ENCODE measurements around the gene FADS2. TPM values are rescaled to one million over a fixed set of nuclear protein-coding genes. Genes with fewer than 3 reads are reported as not detected.

Gene FADS2
- total RNA-seq, 1 experiment from 2014 or later: 246 TPM

GRCh38 chr11:61784506-61784805 is 43.6 kb upstream of the FADS2 start:
- Histone ChIP-seq H4K20me1 (ENCODE audit: low read length) (no peaks in the 10 kb centered on the region), H3K4me3 (ENCODE audit: low read length) (no peak overlapping the region), H3K79me2 (ENCODE audit: low read length) (no peaks in the 10 kb centered on the region), H3K36me3 (ENCODE audit: low read depth, low read length) (peaks cover 28% of the 10 kb centered on the region), H3K27me3 (ENCODE audit: low read length) (no peaks in the 10 kb centered on the region), H3F3A (ENCODE audit: low read length, unreplicated experiment) (no peaks in the 10 kb centered on the region), H3K9me3 (ENCODE audit: low read length) (no peaks in the 10 kb centered on the region), H3K9me2 (replicated peaks; ENCODE audit: low read length) (no peaks in the 10 kb centered on the region), H3K4me1 (ENCODE audit: insufficient read depth, low read length) (no peaks in the 10 kb centered on the region), H3K9ac (ENCODE audit: low read length) (no peak overlapping the region), H3K27ac (ENCODE audit: low read length) (no peak overlapping the region), H2AFZ (ENCODE audit: low read length) (no peak overlapping the region), H3K4me2 (ENCODE audit: low read length) (no peak overlapping the region)
- DNase-seq (no peak), ATAC-seq (no peak)
- ChIA-PET POLR2A (ENCODE audit: unreplicated experiment) (no interaction called here), CTCF (no interaction called here)
- no TSS peak for BruUV-seq (replicated peaks)
- TF ChIP-seq CTCF (conservative IDR thresholded peaks at IDR 0.05; ENCODE audit: low read depth, low read length) (no peak), EZH2phosphoT487 (IDR thresholded peaks at IDR 0.05; ENCODE audit: borderline replicate concordance, low read length) (no peak), EZH2 (IDR thresholded peaks at IDR 0.05; ENCODE audit: low read length, unreplicated experiment) (no peak)
- intact Hi-C loops (cut with micrococcal nuclease): no loop called here

GRCh38 chr11:61785837-61786402 is 42.2 kb upstream of the FADS2 start:
- no peaks in the 10 kb centered on the region for H3K4me1 ChIP-seq (ENCODE audit: insufficient read depth, low read length)
- no peaks in the 10 kb centered on the region for H3K9me2 ChIP-seq (replicated peaks; ENCODE audit: low read length)
- H3K79me2 ChIP-seq (ENCODE audit: low read length): peaks cover 9% of the 10 kb centered on the region
- POLR2A ChIA-PET (ENCODE audit: unreplicated experiment): no interaction called here
- intact Hi-C loops (cut with micrococcal nuclease): no loop called here
- H3K9ac ChIP-seq (ENCODE audit: low read length): no peak overlapping the region
- H2AFZ ChIP-seq (ENCODE audit: low read length): no peak overlapping the region
- no peaks in the 10 kb centered on the region for H3F3A ChIP-seq (ENCODE audit: low read length, unreplicated experiment)
- H3K9me3 ChIP-seq (ENCODE audit: low read length): no peaks in the 10 kb centered on the region
- DNase-seq: no peak
- TF ChIP-seq CTCF (conservative IDR thresholded peaks at IDR 0.05; ENCODE audit: low read depth, low read length): no peak
- TF ChIP-seq EZH2 (IDR thresholded peaks at IDR 0.05; ENCODE audit: low read length, unreplicated experiment): no peak
- no peak for TF ChIP-seq EZH2phosphoT487 (IDR thresholded peaks at IDR 0.05; ENCODE audit: borderline replicate concordance, low read length)
- no peak overlapping the region for H3K27ac ChIP-seq (ENCODE audit: low read length)
- no peak for ATAC-seq
- H3K4me3 ChIP-seq (ENCODE audit: low read length): no peak overlapping the region
- no peak overlapping the region for H3K4me2 ChIP-seq (ENCODE audit: low read length)
- no peaks in the 10 kb centered on the region for H3K27me3 ChIP-seq (ENCODE audit: low read length)
- peaks cover 38% of the 10 kb centered on the region for H3K36me3 ChIP-seq (ENCODE audit: low read depth, low read length)
- no TSS peak for BruUV-seq (replicated peaks)
- CTCF ChIA-PET: no interaction called here
- no peaks in the 10 kb centered on the region for H4K20me1 ChIP-seq (ENCODE audit: low read length)

- DNase-seq: peak; percentile 48
- no peak for ATAC-seq
- Histone ChIP-seq H3F3A (ENCODE audit: low read length, unreplicated experiment) (no peaks in the 10 kb centered on the region), H3K9me3 (ENCODE audit: low read length) (no peaks in the 10 kb centered on the region), H3K9ac (ENCODE audit: low read length) (no peak overlapping the region), H3K36me3 (ENCODE audit: low read depth, low read length) (peaks cover 38% of the 10 kb centered on the region), H3K4me3 (ENCODE audit: low read length) (no peak overlapping the region), H3K9me2 (replicated peaks; ENCODE audit: low read length) (no peaks in the 10 kb centered on the region), H3K4me2 (ENCODE audit: low read length) (no peak overlapping the region), H4K20me1 (ENCODE audit: low read length) (no peaks in the 10 kb centered on the region), H3K4me1 (ENCODE audit: insufficient read depth, low read length) (peaks cover 7% of the 10 kb centered on the region), H2AFZ (ENCODE audit: low read length) (no peak overlapping the region), H3K27ac (ENCODE audit: low read length) (no peak overlapping the region), H3K79me2 (ENCODE audit: low read length) (peaks cover 28% of the 10 kb centered on the region), H3K27me3 (ENCODE audit: low read length) (no peaks in the 10 kb centered on the region)
- CTCF ChIA-PET: interaction anchor here (0.5 to 0.7 kb wide), 2 partner anchors 13 to 42 kb away, joined by 4 read pairs; no protein-coding TSS in a partner anchor
- intact Hi-C loops (cut with micrococcal nuclease): no loop called here
- BruUV-seq (replicated peaks): no TSS peak
- POLR2A ChIA-PET (ENCODE audit: unreplicated experiment): no interaction called here
- TF ChIP-seq CTCF (conservative IDR thresholded peaks at IDR 0.05; ENCODE audit: low read depth, low read length) (peak; percentile 81), EZH2 (IDR thresholded peaks at IDR 0.05; ENCODE audit: low read length, unreplicated experiment) (no peak)
These were observed 40.1 kb upstream of the FADS2 start for GRCh38 chr11:61787928-61788491.
